LNCaP clone FGC (cell line): ENCODE results near the gene UNC13A.

ENCODE experiments used
- DNase-seq: peaks from one replicate; pipeline ENCODE4 v3.0.0-alpha.2; 2011; ENCODE audit warnings: low read depth
- H3K4me3 ChIP-seq: 2 replicates; pipeline ENCODE4 v1.5.1; 2011; ENCODE audit warnings: mild to moderate bottlenecking, low read depth, low read length, control low read depth
- TF ChIP-seq, protein P1 (sequence below): IDR thresholded peaks from 2 replicates; pipeline ENCODE4 v1.5.1; 2012; ENCODE audit warnings: mild to moderate bottlenecking; ENCODE audit not compliant: control insufficient read depth, insufficient read depth; ENCODE audit errors: extremely low read depth

Gene UNC13A

DNA sequence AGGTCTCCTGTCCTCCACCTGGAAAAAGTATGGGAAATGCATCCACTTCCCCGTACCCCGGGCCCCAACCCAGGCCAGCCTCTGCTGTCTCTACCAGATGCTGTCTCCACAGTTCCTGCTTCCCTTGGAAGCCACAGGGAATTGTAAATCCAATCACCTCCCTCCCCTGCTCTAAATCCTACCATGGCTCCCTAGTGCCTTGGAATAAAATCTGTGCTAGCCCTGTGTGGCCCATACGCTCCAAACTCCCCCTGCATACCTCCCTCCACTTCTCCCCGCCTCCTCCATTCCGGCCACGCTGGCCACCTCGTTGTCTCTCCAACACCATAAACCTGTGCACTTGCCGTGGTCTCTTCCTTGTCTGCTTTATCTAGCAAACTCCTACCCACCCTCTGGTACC is 31.2 kb downstream of the UNC13A start:
- DNase-seq = no peak
- no peak overlapping the region for H3K4me3 ChIP-seq
- TF ChIP-seq, protein P1, sequence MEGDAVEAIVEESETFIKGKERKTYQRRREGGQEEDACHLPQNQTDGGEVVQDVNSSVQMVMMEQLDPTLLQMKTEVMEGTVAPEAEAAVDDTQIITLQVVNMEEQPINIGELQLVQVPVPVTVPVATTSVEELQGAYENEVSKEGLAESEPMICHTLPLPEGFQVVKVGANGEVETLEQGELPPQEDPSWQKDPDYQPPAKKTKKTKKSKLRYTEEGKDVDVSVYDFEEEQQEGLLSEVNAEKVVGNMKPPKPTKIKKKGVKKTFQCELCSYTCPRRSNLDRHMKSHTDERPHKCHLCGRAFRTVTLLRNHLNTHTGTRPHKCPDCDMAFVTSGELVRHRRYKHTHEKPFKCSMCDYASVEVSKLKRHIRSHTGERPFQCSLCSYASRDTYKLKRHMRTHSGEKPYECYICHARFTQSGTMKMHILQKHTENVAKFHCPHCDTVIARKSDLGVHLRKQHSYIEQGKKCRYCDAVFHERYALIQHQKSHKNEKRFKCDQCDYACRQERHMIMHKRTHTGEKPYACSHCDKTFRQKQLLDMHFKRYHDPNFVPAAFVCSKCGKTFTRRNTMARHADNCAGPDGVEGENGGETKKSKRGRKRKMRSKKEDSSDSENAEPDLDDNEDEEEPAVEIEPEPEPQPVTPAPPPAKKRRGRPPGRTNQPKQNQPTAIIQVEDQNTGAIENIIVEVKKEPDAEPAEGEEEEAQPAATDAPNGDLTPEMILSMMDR = no peak

DNA sequence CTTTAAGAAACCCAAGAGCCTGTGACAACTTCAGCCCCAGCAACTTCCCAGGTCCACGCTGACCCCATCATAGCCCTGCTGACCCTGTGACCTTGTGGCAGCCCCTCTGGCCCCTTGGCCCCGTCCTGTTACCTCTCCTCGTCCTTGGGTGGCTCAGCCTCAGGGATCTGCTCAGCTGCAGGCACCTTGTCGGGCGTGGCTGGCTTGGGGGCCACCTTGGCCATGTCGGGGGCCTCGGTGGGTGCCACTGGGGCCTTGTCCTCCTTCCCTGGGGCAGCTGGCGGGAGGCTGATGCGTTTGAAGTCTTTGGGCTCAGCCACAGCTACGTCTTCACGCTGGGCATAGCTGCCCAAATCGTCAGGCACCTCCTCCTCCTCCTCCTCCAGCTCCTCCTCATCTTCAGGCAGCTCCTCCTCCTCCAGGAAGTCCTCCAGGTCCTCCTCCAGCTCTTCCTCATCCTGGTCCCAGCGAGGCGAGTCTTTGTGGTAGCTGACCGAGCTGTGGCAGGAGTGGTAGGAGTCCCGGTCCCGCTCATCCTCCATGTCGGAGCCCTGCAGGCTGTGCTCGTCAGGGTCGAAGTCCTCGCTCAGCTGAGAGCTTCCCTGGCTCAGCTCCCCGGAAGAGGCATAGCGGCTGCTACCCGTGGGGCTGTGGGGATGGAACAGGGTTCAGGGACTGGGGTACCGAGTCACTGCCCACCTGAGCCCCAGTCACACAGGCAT is 32.2 kb downstream of the UNC13A start:
- no peak for DNase-seq
- TF ChIP-seq, protein P1 = no peak
- no peak overlapping the region for H3K4me3 ChIP-seq

DNA sequence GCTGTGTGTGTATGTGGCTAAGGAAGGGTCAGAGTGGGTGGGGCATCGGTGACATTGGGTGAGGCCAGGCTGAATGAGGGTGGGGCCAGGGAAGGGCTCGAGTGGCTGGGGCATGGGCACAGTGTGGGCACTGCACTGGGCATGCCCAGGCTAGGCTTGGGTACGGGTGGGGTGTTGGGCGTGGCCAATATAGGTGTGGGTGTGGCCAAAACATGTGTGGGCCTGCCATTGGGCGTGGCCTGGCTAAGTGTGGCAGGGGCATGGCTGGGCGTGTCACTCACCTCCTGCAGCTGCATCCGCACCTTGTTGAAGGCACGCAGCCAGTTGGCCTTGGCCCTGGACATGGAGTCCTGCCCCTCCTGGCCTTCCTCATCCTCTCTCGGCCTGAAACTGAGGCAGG is 33.2 kb downstream of the UNC13A start:
- TF ChIP-seq, protein P1 = no peak
- DNase-seq = no peak
- H3K4me3 ChIP-seq = no peak overlapping the region

DNA sequence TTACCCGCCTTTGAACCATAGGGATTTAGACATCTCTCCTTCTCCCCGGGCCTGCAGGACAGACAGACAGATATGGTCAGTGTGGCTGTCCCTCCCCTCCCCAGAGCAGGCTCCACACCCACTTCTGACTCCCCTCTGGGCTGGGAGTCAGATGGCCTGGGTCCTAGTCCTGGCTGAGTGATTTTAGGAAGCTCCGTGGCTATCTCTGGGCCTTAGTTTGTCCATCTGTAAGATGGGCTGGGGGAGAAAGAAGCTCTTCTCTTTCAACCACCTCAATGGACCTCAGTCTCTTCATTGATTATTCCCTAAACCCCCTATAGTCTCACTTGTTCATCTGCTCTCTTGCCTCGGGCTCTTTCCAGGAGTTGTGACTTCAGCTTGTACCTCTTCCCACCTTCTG is 35.5 kb downstream of the UNC13A start:
- no peak overlapping the region for H3K4me3 ChIP-seq
- TF ChIP-seq, protein P1 = no peak
- DNase-seq = no peak

DNA sequence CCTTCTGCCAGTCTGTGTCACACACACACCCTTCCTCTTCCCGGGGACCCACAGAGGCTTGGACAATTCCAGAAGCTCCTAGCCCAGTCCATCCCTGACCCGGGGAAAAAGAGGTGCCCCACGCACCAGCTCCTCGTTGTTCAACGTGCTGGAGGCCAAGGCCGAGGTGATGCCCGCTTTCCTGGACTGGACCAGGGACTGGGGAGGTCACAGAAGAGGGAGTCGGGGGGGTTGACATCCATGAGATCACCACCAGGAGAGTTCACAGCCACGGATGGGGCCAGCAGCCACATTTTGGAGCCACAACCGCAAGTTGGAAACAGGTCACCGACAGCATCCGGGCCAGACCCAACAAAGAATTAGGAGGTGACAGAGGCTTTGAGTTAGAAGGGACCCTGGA is 39.4 kb downstream of the UNC13A start:
- DNase-seq = no peak
- TF ChIP-seq, protein P1 = no peak
- H3K4me3 ChIP-seq = no peak overlapping the region

DNA sequence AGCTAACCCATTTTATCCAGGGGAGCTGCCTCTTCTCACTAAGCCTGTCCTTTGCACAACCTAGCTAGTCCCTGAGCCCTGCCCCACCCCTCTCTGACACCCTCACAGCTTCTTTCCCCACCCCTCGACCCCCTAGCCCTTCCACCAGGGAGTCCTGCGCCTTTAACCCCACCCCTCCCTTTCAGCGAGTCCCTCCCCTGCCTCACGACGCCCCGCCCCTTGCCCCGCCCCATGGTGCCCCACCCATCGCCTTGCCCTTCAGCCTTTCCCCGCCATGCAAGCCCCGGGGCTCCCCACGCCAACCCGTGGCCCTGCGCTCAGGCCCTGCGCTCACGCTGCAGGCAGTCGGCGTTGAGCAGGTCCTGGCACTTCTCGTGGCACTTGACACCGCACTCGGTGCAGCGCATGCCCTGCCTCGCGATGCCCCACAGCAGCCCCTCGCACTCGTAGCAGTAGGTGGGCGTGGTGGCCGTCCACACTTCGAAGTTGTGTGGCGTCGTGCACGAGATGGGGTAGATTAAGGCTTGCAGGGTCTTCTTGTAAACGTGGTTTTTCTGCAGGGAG is 40.0 kb downstream of the UNC13A start:
- TF ChIP-seq, protein P1 = no peak
- no peak overlapping the region for H3K4me3 ChIP-seq
- no peak for DNase-seq
